ENCODE data around the gene NSG2.
"Not testable (repeated sequence)": the region's sequence is repeated elsewhere in the genome, so short reads cannot be mapped to it uniquely, and the experiment has no call there.

Gene NSG2

GRCh38 chr5:174101195-174101730, 55.8 kb downstream of the NSG2 start:
- no peak for DNase-seq

DNA sequence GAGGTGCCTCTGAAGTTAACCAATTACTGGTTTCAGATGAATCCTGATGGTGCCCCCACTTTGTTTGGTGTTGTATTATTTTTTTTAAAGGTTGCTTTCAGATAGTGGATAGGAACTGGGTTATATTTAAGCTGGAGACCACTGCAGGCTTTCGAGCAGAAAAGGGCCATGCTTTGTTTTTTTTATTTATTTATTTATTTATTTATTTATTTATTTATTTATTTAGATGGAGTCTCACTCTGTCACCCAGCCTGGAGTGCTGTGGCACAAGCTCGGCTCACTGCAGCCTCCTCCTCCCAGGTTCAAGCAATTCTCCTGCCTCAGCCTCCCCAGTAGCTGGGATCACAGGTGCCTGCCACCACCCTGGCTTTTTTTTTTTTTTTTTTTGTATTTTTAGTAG, 57.1 kb downstream of the NSG2 start:
- DNase-seq: not testable (repeated sequence)

GRCh38 chr5:174106997-174107655, 61.6 kb downstream of the NSG2 start:
- DNase-seq: no peak

GRCh38 chr5:174108745-174109144, 63.2 kb downstream of the NSG2 start:
- DNase-seq: peak in 3 of 56 donors; percentile 13 to 33 (median 29)

- peak in 3 of 56 donors; percentile 17 to 28 (median 28) for DNase-seq
Observed at GRCh38 chr5:174109698-174110260, 64.3 kb downstream of the NSG2 start.

GRCh38 chr5:174110310-174110709, 64.8 kb downstream of the NSG2 start:
- peak in 3 of 56 donors; percentile 22 to 30 (median 25) for DNase-seq

- DNase-seq: no peak
Observed at GRCh38 chr5:174111287-174111973, 65.9 kb downstream of the NSG2 start.

- peak in 14 of 56 donors; percentile 25 to 75 (median 56) for DNase-seq
Observed at GRCh38 chr5:174115226-174115625, 69.7 kb downstream of the NSG2 start.

DNA sequence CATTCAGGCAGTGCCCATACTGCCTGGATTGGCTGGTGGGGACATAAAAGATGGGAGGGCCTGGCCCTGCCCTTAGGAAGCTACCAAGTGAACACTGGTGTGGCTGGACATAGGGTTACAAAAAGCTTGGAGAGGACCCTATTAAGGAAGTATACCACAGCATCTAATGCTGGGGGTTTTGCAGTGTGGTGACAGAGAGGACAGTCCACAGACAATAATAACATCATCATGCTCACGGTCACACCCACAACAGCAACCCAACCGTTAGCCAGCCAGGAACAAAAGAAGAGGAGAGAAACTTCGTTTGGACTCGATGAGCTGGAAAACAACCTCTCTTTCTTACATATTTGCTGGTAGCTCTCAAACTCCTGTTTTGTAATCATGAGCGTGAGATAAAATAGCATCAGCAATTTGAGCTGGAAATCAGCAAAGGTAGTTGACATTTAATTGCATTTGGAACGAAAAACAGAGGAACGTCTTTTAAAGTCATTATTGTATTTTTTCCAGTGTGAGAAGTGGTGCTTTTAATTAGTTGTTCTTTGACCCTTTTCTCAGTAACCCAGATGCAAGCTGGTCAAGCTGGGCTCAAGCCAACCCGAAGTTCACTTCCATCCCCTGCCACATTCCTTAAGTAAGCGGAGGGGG, 73.4 kb downstream of the NSG2 start:
- peak in 1 of 56 donors; percentile 56 for DNase-seq

DNA sequence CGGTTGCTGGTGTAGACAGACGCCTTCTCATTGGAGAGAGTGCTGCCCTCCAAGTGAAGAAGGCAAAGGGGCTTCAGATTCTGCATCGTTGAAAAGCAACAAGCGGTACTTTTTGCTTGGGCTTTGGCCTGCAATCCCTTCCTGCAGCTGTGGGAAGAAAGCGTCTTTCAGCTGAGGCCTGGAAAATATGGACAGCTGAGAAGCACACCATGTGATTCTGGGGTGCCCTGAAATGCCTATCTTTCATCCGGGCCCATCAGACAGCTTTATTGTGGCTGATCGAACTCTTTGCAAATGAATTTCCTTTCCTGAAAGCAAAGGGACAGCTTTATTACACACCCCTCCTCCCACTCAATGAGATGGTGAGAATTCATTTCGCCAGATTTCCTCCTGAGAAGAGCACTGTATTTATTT, 74.0 kb downstream of the NSG2 start:
- peak in 41 of 56 donors; percentile 16 to 79 (median 52) for DNase-seq

DNA sequence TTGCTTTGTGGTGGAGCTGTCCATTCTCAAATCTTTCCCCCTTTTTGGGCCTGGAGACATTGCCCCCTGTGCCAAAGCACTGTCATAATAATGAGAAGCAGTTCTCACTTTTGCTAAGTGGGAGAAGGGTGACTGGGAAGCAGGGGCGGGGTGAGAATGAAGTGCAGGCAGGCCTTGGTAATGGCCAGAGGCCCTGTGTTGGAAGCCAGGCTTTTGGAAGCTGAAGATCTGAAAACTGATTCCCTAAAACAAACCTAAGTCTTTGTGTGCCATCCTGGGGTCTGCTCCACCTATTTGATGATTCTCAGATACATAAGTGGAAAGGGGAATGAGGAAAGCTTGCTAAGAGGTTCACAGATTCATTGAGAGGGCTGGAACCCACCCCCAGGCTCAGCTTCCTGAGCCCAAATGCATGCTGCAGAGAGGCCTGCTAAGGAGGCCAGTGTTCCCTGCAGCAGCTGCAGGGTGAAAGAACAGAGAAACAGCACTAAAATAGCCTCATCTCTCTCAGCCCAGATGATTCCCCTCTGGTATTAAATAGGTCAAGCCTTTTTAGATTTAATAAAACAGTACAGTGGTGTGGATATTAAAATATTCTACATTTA, 75.0 kb downstream of the NSG2 start:
- DNase-seq: peak in 1 of 56 donors; percentile 13

DNA sequence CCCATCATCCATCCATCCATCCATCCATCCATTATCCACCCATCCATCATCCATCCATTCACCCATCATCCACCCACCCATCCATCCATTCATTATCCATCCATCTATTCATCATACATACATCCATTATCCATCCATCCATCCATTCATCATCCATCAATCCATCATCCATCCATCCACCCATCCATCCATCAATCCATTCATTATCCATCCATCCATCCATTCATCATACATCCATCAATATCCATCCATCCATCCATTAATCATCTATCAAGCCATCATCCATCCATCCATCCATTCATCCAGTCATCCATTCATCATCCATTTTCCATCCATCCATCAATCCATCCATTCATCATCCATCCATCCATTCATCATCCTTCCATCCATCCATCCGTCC, 89.0 kb downstream of the NSG2 start:
- no peak for DNase-seq

DNA sequence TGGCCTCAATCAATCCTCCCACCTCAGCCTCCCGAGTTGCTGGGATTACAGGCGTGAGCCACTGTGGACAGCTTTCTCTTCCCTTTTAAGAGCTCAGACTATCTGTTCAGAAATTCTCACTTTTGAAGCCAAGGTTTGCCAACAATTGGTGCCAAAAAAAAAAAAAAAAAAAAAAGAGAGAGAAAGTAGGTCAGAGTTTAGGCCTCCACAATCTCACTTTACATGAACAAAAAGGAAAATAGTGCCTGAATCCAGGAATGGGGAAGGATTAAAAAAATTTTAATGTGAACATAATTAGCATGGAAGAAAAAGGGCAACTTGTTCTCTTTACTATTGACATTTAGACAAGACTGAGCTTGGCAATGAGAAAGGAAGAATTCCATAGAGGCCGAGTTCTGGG, 94.1 kb downstream of the NSG2 start:
- no peak for DNase-seq

DNA sequence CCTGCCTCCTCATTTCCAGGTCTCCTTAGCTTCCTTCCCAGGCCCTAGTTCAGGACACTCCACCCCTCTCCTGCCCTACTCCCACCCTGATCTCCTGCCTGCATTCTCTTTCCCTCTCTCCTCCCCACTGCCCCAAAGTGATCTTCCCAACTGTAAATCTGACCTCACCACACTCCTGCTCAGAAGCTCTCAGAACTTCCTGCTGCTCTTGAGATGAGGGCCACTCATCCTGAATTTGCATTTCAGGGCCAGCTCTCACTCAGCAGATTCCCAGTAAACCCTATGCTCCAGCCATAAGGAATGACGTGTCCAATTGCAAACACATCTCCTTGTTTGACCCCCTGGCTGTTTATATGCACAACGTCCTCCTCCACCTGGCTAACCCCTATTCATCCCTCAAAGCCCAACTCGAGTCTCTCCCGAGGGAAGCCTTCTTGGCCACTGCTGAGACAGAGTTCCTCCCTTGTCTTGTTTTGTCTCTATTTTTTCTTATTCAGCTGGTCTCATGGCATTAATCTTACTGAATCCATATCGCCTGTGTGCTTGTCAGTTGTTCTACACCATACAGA, 95.0 kb downstream of the NSG2 start:
- no peak for DNase-seq

- peak in 2 of 56 donors; percentile 22 to 53 for DNase-seq
Observed at GRCh38 chr5:174141398-174141797, 95.9 kb downstream of the NSG2 start.

GRCh38 chr5:174145091-174145490, 99.6 kb downstream of the NSG2 start:
- no peak for DNase-seq

DNA sequence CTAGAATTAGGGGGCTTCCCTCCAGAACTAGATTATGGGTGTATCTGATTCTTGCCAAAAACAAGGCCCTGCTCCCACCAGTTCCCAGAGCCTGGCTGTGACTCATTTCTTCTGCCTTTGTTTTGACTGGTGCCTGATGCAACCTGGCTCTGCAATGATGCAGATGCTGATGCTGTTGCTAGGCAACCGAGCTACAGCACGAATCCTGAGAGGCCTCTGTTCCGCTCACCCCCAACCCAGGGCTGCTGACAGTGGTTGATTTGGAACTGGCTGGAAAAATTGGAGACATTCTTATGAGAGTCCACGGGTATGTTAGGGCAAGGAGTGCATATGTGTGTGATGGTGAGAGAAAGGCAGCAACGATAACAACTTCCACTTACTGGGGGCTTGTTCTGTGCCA, 100.3 kb downstream of the NSG2 start:
- DNase-seq: peak in 53 of 56 donors; percentile 27 to 94 (median 79)

GRCh38 chr5:174146556-174146955, 101.0 kb downstream of the NSG2 start:
- no peak for DNase-seq

- not testable (repeated sequence) for DNase-seq
Observed at GRCh38 chr5:174147012-174147411, 101.5 kb downstream of the NSG2 start.

DNA sequence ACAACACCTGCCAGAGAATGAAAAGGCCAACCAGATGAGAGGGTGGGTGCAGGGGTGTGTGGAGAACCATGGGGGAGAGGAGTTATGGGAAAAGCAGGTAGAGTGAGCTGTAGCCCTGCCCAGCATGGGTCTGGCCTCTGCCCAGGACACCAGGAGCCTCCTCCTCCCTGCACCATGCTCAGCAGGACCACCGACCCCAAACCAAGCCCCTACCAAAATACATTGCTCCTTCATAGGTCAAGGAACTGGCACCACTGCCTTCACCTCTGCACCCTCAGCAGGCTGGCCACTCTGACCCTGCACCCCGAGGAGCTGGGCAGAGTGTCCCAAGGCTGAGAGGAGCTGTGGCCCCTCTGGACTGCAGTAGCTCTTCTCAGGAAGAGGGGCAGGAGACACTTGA, 102.0 kb downstream of the NSG2 start:
- no peak for DNase-seq

DNA sequence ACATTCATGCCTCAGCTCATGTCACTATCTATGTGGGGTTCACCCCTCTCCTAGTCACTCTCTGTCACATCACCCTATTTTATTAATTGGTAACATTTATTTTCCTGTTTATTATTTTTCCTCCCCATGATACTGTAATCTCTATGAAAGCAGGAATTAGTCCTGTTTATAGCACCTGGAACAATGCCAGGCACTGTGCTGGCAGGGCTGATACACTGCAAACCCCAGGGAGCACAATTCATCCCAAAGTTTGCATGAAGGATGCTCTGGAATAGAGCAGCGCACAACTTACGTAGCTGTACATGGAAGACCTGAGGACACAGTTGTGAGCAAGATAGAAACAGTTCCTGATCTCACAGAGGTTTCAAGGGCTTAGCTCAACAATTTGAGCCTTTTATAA, 103.2 kb downstream of the NSG2 start:
- DNase-seq: no peak
